8988T (cell line): ENCODE measurements around the gene ALAS1.
"Not testable (repeated sequence)": the region's sequence is repeated elsewhere in the genome, so short reads cannot be mapped to it uniquely, and the experiment has no call there.

Experiments used
- DNase-seq: peaks from one replicate; pipeline ENCODE4 v3.0.0; 2011

ALAS1 gene

DNA sequence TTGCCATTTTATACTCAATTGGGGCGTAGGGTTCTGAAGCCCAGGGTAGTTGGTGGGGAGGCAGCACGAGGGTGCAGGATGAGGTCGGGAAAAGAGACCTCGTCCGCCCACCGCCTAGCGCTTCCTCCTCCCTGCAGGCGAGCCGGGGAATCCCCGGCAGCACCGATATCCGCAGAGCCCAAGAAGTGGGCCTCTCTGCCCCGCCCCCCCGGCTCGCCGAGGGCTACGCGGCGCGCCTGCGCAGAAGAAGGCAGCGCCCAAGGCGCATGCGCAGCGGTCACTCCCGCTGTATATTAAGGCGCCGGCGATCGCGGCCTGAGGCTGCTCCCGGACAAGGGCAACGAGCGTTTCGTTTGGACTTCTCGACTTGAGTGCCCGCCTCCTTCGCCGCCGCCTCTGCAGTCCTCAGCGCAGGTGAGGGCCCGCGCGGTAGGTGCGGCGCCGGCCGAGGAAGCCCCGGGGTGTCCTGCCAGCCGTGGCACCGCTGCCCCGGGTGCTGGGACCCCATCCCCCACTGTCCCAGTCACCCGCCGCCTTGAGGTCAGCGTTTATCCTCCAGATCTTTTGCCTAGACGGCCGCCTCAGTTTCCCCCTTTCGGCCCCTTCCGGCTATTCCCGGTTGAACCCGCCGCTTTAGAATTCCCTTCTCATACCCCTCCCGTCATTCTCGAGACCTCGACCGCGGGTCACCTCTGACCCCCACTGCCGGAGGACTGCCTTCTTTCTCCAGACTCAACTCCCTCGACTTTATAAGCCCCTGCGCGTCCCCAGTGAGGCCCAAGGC, at the start of gene ALAS1:
TSS of gene ALAS1 (plus strand) at position 319 of the 784 bp plus-strand sequence. CDS start 1,082 bp downstream, outside the sequence.
- DNase-seq, result peak; percentile 97

DNA sequence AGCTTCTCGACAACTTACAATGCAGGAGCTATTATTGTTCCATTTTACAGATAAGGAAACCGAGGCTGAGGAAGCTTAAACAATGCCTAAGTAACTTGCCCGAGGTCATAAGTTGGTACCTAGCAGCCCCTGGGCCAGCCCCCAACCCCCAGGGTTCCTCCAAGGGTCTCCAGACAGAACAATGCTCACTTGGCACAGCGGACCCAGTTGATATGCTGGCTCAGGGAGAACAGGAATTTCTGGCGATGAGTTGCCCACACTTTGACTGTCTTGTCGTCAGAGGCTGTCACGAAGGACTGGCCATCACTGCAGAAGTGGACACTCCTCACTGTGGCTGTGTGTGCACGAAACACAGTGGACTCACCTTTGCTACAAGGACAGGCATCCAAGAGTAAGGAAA, 48.9 kb upstream of the ALAS1 start:
- no peak for DNase-seq

GRCh38 chr3:52149726-52150125, 48.2 kb upstream of the ALAS1 start:
- no peak for DNase-seq

- no peak for DNase-seq
Measured at GRCh38 chr3:52150357-52150756, 47.6 kb upstream of the ALAS1 start.

GRCh38 chr3:52150860-52151259, 47.1 kb upstream of the ALAS1 start:
- no peak for DNase-seq

GRCh38 chr3:52151991-52152390, 46.0 kb upstream of the ALAS1 start:
- not testable (repeated sequence) for DNase-seq

GRCh38 chr3:52153389-52154096, 44.4 kb upstream of the ALAS1 start:
- DNase-seq, result no peak

DNA sequence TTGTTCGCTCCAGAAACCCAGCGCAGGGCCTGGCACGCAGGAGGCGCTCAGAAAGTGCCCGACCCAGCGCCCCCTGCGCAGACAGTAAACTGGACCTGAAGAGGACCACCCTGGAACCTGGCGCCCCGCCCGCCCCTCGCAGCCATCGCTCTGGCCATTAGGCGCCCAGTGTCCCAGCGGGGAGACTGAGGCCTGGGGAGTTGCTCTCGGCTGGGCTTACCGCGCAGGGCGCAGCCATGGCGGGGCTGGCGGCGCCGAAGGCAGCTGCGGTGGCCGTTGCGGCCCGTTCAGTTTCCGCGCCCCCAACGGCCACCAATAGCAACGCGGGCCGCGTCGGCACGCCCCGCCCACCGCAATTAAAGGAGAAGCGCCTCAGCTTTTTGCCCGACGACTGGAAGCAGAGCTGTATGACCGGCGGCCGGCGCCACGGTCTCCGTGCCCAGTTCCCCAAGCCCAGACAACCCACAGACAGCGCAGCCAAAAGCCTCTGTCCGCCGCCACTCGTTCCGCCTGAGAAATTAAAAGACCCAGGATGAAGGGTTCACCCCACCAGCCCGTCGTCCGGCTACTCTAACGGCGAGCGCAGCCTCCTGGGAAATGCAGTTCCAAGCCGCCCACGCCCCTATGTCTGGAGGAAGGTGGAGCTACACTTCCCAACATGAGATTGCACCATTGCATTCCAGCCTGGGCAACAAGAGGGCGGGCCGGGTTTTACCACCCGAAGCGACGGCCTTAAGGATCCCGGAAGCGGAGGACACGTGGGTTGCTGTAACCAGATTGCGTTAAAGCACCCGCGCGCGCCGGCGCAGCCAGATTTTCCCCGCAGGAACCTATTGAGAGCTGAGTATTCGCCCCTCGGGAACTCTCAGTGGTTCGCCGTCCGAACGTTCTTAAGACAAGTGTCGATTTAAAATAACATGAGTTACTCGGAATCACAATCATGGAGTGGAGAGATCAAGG, 43.5 kb upstream of the ALAS1 start, which contains the start of gene POC1A:
TSS of gene POC1A (minus strand) at position 289 of the 960 bp plus-strand sequence. CDS start at position 238, 51 bp downstream.
- peak; percentile 84 for DNase-seq

GRCh38 chr3:52155912-52156311, 42.0 kb upstream of the ALAS1 start:
- DNase-seq, result no peak

GRCh38 chr3:52159503-52159902, 38.5 kb upstream of the ALAS1 start:
- DNase-seq, result no peak

GRCh38 chr3:52162250-52162872, 35.6 kb upstream of the ALAS1 start:
- DNase-seq, result no peak

DNA sequence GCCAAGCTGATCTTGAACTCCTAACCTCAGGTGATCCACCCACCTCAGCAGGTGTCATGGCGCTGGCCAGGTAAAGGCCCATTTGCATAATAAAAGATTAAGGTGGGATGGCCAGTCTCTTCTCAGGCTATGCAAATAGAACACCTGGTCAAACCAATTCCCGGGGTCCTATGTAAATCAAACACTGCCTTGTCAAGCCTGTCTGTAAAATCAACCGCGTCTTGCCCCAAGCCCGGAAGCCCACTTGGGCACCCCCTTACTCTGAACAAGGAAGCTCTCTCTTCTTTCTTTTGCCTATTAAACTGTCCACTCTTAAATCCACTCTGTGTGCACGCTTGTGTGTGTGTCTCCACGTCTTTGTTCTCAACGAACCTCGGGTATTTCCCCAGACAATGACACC, 30.7 kb upstream of the ALAS1 start:
- DNase-seq, result no peak

DNA sequence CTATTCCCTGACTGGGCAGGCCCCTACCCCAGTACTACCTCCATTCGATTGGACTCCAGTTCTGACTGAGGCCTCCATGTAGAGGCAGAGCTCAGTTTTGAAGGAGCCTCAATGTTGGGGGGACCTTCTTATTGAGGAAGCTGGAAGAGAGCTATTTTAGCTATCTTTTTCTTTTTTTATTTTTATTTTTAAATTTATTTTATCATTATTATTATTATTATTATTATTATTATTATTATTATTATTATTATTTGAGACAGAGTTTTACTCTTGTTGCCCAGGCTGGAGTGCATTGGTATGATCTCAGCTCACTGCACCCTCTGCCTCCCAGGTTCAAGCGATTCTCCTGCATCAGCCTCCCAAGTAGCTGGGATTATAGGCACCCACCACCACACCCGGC, 27.7 kb upstream of the ALAS1 start:
- not testable (repeated sequence) for DNase-seq

DNA sequence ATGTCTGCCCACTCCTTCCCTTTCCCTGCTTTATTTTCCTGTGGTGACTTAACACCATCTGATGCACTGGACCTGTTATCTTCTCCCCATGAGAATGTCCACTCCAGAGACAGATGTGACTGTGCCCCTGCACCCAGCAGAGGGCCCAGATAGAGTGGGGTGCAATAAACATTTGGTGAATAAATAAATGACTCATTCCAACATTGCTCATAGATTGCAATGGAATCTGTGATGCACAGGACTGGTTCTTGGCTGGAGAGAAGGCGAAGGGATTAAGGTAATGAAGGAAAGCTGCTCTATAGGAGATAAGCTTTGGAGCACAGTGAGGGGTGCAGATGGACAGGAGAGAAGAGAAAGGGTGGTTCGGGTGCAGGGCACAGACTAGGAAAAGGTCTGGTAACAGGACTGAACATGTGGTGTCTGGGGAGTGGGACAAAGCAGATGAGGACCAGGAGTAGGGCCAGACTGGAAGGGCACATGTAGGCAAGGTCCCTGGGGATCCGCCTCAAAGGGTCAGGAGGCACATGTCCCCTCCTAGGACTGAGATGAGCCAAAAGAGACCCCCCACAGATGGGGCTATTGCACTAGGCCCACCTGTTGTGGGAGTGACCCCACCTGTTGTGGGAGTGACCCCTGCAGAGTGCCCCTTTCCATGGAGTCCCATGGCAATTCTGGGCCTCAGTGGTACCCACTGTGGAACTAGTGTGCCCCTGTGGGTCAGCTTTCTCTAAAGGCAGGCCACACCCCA, 26.3 kb upstream of the ALAS1 start:
- DNase-seq, result no peak

DNA sequence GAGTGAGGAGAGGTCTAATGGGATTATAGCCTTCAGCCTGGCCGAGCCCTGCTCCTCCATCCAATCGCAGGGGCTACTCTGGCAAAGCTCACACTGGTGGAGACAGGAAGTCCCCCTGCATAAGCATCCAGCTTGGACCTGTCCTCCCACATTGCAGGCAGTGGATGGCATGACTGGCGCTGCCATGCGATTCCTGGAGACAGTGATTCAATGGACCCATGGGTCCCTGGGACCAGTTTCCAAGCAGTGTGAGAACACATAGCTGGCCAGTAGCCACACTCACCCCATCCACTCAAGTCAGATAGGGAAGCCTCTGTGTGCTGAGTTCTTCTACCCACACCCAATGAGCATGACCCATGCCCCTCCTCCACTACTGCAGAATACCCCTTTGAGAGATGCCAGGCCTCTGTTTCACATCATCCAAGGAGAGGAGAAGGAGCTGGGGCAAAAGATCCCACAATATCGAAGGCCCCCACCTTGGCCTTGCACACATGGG, 25.6 kb upstream of the ALAS1 start:
- no peak for DNase-seq

DNA sequence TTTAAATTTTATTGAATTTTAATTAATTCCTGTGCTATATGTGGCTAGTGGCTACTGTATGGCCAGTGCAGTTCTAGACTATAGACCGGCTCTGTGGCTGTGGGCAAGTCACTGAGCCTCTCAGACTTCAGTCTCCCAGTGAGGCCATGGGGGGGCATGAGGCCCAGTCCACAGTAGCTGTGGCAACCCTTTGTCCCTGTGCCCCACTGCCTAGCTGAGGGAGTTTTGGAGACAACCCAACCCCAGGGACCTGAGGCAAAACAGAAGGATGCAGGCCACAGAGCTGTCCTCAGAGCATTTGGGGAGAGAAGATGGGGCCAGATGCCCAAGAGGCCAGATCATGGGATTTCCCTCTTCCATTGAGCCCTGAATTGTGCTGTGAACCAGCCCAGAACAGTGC, 24.9 kb upstream of the ALAS1 start:
- DNase-seq, result no peak

- DNase-seq, result no peak
Measured at GRCh38 chr3:52174896-52175295, 23.1 kb upstream of the ALAS1 start.

DNA sequence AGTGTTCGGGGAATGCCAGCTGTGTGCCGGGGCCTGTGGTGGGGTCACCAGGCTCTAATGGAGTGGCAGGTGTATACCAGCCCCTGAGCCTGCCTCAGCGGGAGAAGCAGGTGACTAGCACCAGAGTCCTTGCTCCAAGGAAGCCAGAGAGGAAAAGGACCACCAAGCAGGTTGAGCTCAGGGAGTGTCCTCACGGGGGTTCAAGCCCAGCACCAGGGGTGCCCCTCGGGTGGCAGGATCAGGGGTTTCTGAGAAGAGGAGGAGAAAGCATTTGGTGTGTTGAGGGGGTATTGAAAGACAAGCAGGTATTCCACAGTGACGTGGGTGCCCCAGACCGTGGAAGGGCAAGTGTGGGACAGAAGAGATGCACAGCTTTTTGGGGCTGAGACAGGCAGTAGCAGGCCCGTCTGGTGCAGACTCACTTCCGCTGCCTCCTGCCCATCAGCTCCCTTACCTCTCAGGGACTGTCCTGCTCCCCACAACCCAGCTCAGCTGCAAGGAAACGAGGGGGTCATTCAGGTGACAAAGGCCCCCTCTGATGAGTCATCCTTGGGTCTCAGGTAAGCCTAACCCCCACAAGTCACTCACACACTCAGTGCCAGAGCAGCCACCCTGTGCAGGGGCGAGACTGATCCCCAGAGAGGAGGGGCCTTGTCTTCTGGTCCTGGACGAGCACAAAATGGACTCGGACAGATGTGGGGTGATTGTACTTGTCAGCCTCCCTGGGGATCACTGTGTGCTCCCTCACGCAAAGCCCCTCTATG, 22.4 kb upstream of the ALAS1 start:
- DNase-seq, result no peak

DNA sequence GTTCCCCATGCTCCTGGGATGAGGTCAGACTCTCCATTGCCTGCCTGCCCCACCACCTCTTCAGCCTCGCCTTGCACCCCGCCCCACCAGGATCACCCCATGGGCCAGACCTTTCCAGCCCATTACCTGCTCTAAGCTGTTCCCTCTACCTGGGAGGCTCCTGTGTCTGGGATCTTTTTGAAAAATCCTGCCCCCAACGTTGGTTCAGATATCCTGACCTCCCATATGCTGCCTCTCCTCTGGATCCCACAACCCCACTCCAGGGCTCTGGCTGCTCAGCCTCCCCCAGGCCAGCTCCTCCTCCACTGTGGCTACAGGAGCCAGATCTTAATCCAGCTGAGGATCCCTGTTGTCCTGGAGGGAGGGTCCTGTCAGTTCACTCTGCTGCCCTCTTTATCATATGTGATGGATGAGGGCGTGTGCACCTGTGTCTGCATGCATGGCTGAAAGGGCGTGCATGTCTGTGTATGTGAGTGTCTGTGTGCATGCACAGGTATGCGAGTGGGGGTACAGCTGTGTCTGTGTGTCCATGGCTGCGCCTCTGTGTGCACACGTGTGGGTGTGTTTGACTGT, 21.7 kb upstream of the ALAS1 start:
- no peak for DNase-seq

GRCh38 chr3:52176951-52177700, 20.8 kb upstream of the ALAS1 start:
- DNase-seq, result no peak
